ENCODE results near the gene KCNQ1OT1. TPM values are rescaled to one million over a fixed set of nuclear protein-coding genes. Genes with fewer than 3 reads are reported as not detected.

KCNQ1OT1 gene
- total RNA-seq = 1.6 TPM
- long read RNA-seq, full-length matches to known transcripts = 29 of 29 reads
- long read RNA-seq, partial matches to known transcripts = 0 of 29 reads
- long read RNA-seq, other reads (novel, unspliced or antisense) = 0 of 29 reads

GRCh38 chr11:2699531-2700414 lies at the start of gene KCNQ1OT1:
Gene KCNQ1OT1 (minus strand): TSS chr11:2699994.
- no peaks in the 10 kb centered on the region for H3K36me3 ChIP-seq
- DNase-seq = peak; percentile 91
- intact Hi-C loops (cut with DNase I) = no loop called here
- peak within 1 kb of the TSS; percentile 92 for H3K27ac ChIP-seq
- peak within 1 kb of the TSS; percentile 62 for H3K4me3 ChIP-seq
- no peaks in the 10 kb centered on the region for H3K4me1 ChIP-seq
- H3K27me3 ChIP-seq (ENCODE audit: low read depth) = no peaks in the 10 kb centered on the region
- H3K9me3 ChIP-seq = no peaks in the 10 kb centered on the region
- no peak for TF ChIP-seq CTCF (IDR thresholded peaks at IDR 0.05)
- ATAC-seq = peak; percentile 97

GRCh38 chr11:2748814-2749554 lies 49.2 kb upstream of the KCNQ1OT1 start:
- DNase-seq (peak; percentile 23), ATAC-seq (no peak)
- intact Hi-C loops (cut with DNase I) = no loop called here
- TF ChIP-seq CTCF (IDR thresholded peaks at IDR 0.05) = no peak
- no peak overlapping the region for H3K27ac ChIP-seq
- H3K27me3 ChIP-seq (ENCODE audit: low read depth) = no peaks in the 10 kb centered on the region
- H3K4me1 ChIP-seq = no peaks in the 10 kb centered on the region
- H3K4me3 ChIP-seq = no peak overlapping the region
- no peaks in the 10 kb centered on the region for H3K9me3 ChIP-seq
- H3K36me3 ChIP-seq = no peaks in the 10 kb centered on the region

- intact Hi-C loops (cut with DNase I) = no loop called here
- Histone ChIP-seq H3K27ac (no peak overlapping the region), H3K9me3 (no peaks in the 10 kb centered on the region), H3K36me3 (no peaks in the 10 kb centered on the region), H3K27me3 (ENCODE audit: low read depth) (no peaks in the 10 kb centered on the region), H3K4me1 (no peaks in the 10 kb centered on the region), H3K4me3 (no peak overlapping the region)
- no peak for TF ChIP-seq CTCF (IDR thresholded peaks at IDR 0.05)
- DNase-seq (peak; percentile 37), ATAC-seq (no peak)
These were observed 48.4 kb upstream of the KCNQ1OT1 start for GRCh38 chr11:2748061-2748813.

- no peaks in the 10 kb centered on the region for H3K27me3 ChIP-seq (ENCODE audit: low read depth)
- no peaks in the 10 kb centered on the region for H3K4me1 ChIP-seq
- no peak for ATAC-seq
- no peaks in the 10 kb centered on the region for H3K36me3 ChIP-seq
- no peaks in the 10 kb centered on the region for H3K9me3 ChIP-seq
- intact Hi-C loops (cut with DNase I) = no loop called here
- TF ChIP-seq CTCF (IDR thresholded peaks at IDR 0.05) = no peak
- peak; percentile 24 for DNase-seq
- no peak overlapping the region for H3K27ac ChIP-seq
- H3K4me3 ChIP-seq = no peak overlapping the region
These were observed 47.6 kb upstream of the KCNQ1OT1 start for GRCh38 chr11:2747248-2748027.
